Uterus (tissue), 4 donors: ENCODE results near the gene KRT4. TPM values are rescaled to one million over a fixed set of nuclear protein-coding genes. Genes with fewer than 3 reads are reported as not detected.

Source experiments
- DNase-seq, 2 donors: peaks; one replicate each; pipeline ENCODE4 v3.0.0-alpha.2; 2019 to 2020
- H3K27ac ChIP-seq, 2 donors: fragments of 200-600 bp; sonication (generic); 1 replicate in 1 of 2; 2 replicates in 1 of 2; pipeline ENCODE4 v1.5.1; 2016 to 2018
- H3K27me3 ChIP-seq, 2 donors: fragments of 200-600 bp; sonication (generic); one replicate each; pipeline ENCODE4 v1.5.1; 2018 to 2019; ENCODE audit warnings: control low read depth in 1 of 2
- H3K36me3 ChIP-seq, 2 donors: fragments of 200-600 bp; sonication (generic); one replicate each; pipeline ENCODE4 v1.5.1; 2019; ENCODE audit warnings: control low read depth in 1 of 2
- H3K4me1 ChIP-seq, 2 donors: fragments of 200-600 bp; sonication (generic); one replicate each; pipeline ENCODE4 v1.5.1; 2018 to 2019; ENCODE audit warnings: control low read depth in 1 of 2
- H3K4me3 ChIP-seq, 2 donors: fragments of 200-600 bp; sonication (generic); 1 replicate in 1 of 2; 2 replicates in 1 of 2; pipeline ENCODE4 v1.5.1; 2018 to 2019; ENCODE audit warnings: mild to moderate bottlenecking in 1 of 2
- H3K9me3 ChIP-seq, 2 donors: fragments of 200-600 bp; sonication (generic); one replicate each; pipeline ENCODE4 v1.5.1; 2019; ENCODE audit warnings: control low read depth in 1 of 2
- POLR2A ChIP-seq, 2 donors: fragments of 450-650 bp; IDR thresholded peaks; one replicate each; pipeline ENCODE4 v1.6.1; 2016; ENCODE audit warnings: antibody characterized with exemption in 2 of 2, mild to moderate bottlenecking in 1 of 2, moderate library complexity in 1 of 2
- intact Hi-C: fragments of 100-400 bp; cut with DNase I; formaldehyde crosslinking; loops from one replicate; pipeline ENCODE4 v1.15.1; 2023; ENCODE audit warnings: low total_unique reads
- total RNA-seq, 4 donors: library from RNA; depleted of rRNA in 3 of 4; stranded (reverse); fragments of >200 nt in 3 of 4; gene quantifications; one replicate each; pipeline versions ENCODE4 v1.1.0 to v1.2.4, GENCODE V29; 2014 to 2023
- TF ChIP-seq, protein P1 (sequence below), 4 experiments: fragments of 200-600 bp in 2 of 4; fragments of 450-650 bp in 2 of 4; sonication (generic) in 2 of 4; IDR thresholded peaks; one replicate each; pipeline ENCODE4 v1.5.1; 2016 to 2019; ENCODE audit warnings: antibody characterized with exemption in 4 of 4, mild to moderate bottlenecking in 2 of 4, moderate library complexity in 1 of 4
- donor health status: DM: yes; HTN: yes; CAD: no.

KRT4 gene
- total RNA-seq, 4 donors from 2014 or later = not detected

DNA sequence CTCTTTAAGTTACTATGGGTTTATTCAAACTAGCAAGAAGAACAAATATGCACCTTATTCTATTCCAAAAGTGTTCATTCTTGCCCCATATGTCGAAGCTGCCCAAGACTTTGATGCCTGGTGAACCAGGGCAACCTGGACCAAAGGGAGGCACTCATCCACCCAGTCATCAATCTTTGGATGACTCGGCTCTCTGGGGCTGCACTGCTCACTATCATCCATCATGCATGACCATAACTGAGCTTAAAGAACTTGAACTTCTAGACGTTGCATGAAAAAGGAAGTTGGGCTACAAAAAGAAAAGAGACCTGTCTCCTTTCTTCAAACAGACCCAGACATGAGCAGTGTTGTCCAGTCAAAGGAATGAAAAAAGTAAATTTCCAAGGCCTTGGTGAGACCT, 1.2 kb downstream of the KRT4 start:
- intact Hi-C loops = no loop called here
- Histone ChIP-seq H3K27me3 (no peaks in the 10 kb centered on the region), H3K9me3 (no peaks in the 10 kb centered on the region), H3K36me3 (no peaks in the 10 kb centered on the region), H3K27ac (no peak overlapping the region), H3K4me3 (no peak overlapping the region), H3K4me1 (no peaks in the 10 kb centered on the region)
- DNase-seq = no peak
- no peak for TF ChIP-seq POLR2A (IDR thresholded peaks at IDR 0.05)
- TF ChIP-seq, protein P1, sequence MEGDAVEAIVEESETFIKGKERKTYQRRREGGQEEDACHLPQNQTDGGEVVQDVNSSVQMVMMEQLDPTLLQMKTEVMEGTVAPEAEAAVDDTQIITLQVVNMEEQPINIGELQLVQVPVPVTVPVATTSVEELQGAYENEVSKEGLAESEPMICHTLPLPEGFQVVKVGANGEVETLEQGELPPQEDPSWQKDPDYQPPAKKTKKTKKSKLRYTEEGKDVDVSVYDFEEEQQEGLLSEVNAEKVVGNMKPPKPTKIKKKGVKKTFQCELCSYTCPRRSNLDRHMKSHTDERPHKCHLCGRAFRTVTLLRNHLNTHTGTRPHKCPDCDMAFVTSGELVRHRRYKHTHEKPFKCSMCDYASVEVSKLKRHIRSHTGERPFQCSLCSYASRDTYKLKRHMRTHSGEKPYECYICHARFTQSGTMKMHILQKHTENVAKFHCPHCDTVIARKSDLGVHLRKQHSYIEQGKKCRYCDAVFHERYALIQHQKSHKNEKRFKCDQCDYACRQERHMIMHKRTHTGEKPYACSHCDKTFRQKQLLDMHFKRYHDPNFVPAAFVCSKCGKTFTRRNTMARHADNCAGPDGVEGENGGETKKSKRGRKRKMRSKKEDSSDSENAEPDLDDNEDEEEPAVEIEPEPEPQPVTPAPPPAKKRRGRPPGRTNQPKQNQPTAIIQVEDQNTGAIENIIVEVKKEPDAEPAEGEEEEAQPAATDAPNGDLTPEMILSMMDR (IDR thresholded peaks at IDR 0.05) = no peak

DNA sequence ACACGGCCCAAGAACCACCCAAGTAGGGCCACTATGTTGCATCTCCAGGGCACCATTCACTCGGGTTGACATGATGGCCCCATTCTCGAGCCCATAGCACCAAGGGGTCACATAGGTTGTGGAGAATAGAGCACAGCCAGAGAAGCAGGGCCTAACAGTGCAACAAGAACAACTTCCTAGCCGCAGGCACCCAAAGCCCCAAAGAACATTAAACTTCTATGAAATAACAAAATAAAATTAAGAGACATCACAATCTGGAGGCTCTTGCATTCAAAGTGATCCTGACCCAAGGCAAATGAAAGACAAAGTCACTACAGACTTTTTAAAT, 1.9 kb downstream of the KRT4 start:
- intact Hi-C loops = no loop called here
- H3K27ac ChIP-seq = no peak overlapping the region
- no peaks in the 10 kb centered on the region for H3K4me1 ChIP-seq
- H3K4me3 ChIP-seq = no peak overlapping the region
- no peak for TF ChIP-seq POLR2A (IDR thresholded peaks at IDR 0.05)
- TF ChIP-seq, protein P1 (IDR thresholded peaks at IDR 0.05) = no peak
- no peaks in the 10 kb centered on the region for H3K9me3 ChIP-seq
- no peaks in the 10 kb centered on the region for H3K36me3 ChIP-seq
- no peaks in the 10 kb centered on the region for H3K27me3 ChIP-seq
- DNase-seq = no peak

DNA sequence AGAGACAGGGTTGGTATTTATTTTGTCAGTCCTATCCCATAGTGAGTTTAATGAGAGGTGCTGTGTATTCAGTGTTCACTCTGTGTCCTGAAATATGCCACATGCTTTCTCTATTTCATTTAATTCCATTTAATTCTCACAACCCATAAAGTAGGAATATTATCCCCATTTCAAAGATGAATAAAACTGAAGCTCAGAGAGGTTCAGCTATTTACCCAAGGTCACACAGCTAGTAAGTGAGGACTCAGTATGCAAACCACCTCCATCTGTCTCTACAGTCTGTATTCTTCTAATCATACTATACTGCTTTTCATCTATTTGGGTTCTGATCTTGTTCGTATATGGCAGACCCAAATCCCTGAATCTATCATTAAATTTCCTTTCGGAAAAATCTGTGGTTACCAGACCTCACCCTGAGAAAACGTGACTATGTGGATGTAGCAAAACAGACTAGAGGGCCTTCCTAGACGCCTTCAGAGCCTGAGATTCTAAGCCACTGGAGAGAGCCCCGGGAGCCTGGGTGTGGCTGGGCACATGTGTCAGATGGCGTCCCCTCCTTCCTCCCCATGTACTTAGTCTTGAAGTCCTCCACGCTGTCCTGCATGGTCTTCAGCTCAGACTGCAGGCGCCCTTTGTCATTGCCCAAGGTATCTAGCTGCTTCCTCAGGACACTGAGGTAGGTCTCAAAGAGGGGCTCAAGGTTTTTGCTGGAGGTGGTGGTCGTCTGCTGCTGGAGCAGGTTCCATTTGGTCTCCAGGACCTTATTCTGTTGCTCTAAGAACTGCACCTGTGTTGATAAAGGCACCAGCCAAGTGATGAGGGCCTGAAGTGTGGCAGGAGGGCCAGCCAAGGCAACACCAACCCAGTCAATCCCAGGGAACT, 2.5 kb downstream of the KRT4 start:
- H3K27me3 ChIP-seq = no peaks in the 10 kb centered on the region
- H3K27ac ChIP-seq = no peak overlapping the region
- no peak overlapping the region for H3K4me3 ChIP-seq
- intact Hi-C loops = no loop called here
- no peaks in the 10 kb centered on the region for H3K4me1 ChIP-seq
- no peak for DNase-seq
- H3K36me3 ChIP-seq = no peaks in the 10 kb centered on the region
- no peaks in the 10 kb centered on the region for H3K9me3 ChIP-seq
- TF ChIP-seq, protein P1 (IDR thresholded peaks at IDR 0.05) = no peak
- no peak for TF ChIP-seq POLR2A (IDR thresholded peaks at IDR 0.05)

DNA sequence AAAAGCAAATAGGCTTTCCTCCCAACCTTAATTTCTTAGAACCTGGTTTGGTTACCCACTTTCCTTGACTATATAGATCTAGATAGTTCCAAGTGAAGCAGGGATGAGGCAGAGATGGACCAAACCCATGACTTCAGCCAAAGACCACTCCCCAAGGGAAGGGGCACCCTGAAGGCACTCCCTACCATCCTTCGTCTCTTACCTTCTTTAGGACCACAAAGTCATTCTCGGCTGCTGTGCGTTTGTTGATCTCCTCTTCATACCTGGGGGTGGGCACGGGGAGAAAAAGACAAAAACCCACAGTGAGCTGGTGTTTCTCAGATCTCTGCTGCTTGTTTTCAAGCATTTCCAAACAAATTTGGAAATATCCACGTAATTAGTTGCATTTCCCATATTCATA, 3.4 kb downstream of the KRT4 start:
- TF ChIP-seq POLR2A (IDR thresholded peaks at IDR 0.05) = no peak
- TF ChIP-seq, protein P1 (IDR thresholded peaks at IDR 0.05) = no peak
- Histone ChIP-seq H3K27ac (no peak overlapping the region), H3K36me3 (no peaks in the 10 kb centered on the region), H3K4me1 (no peaks in the 10 kb centered on the region), H3K27me3 (no peaks in the 10 kb centered on the region), H3K9me3 (no peaks in the 10 kb centered on the region), H3K4me3 (no peak overlapping the region)
- no peak for DNase-seq
- intact Hi-C loops = no loop called here

DNA sequence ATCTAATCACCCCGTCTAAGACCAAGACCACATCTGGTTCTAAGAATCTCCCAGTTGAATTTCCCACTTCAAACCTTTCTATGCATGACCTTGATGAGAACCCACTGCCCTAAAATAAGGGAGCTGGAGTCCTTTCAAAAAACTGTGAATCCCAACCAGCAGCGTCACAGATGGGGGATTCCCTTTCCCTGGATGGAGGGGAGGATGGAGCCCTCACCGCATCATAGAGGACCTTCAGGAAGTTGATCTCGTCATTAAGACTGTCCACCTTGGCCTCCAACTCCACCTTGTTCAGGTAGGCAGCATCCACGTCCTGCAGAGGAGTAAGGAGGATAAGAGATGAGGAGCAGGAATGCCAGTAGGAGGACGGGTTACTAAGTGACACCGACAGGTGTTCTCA, 4.8 kb downstream of the KRT4 start:
- Histone ChIP-seq H3K36me3 (no peaks in the 10 kb centered on the region), H3K27ac (no peak overlapping the region), H3K27me3 (no peaks in the 10 kb centered on the region), H3K9me3 (no peaks in the 10 kb centered on the region), H3K4me1 (no peaks in the 10 kb centered on the region), H3K4me3 (no peak overlapping the region)
- TF ChIP-seq, protein P1 (IDR thresholded peaks at IDR 0.05) = no peak
- TF ChIP-seq POLR2A (IDR thresholded peaks at IDR 0.05) = no peak
- intact Hi-C loops = no loop called here
- DNase-seq = no peak
